Measurements from ENCODE around the gene SH3BP2.

SH3BP2 gene

GRCh38 chr4:2819244-2820215, 26.6 kb downstream of the SH3BP2 start:
- DNase-seq (ENCODE audit: low read depth in 2 of 2) = no peak

- DNase-seq (ENCODE audit: low read depth in 2 of 2) = no peak
Measured at GRCh38 chr4:2820216-2820982, 27.5 kb downstream of the SH3BP2 start.

- DNase-seq (ENCODE audit: low read depth in 2 of 2) = no peak
Measured at GRCh38 chr4:2822461-2823300, 29.8 kb downstream of the SH3BP2 start.

- no peak for DNase-seq (ENCODE audit: low read depth in 2 of 2)
Measured at GRCh38 chr4:2823301-2823670, 30.4 kb downstream of the SH3BP2 start.

- no peak for DNase-seq (ENCODE audit: low read depth in 2 of 2)
Measured at GRCh38 chr4:2823671-2824328, 30.9 kb downstream of the SH3BP2 start.

DNA sequence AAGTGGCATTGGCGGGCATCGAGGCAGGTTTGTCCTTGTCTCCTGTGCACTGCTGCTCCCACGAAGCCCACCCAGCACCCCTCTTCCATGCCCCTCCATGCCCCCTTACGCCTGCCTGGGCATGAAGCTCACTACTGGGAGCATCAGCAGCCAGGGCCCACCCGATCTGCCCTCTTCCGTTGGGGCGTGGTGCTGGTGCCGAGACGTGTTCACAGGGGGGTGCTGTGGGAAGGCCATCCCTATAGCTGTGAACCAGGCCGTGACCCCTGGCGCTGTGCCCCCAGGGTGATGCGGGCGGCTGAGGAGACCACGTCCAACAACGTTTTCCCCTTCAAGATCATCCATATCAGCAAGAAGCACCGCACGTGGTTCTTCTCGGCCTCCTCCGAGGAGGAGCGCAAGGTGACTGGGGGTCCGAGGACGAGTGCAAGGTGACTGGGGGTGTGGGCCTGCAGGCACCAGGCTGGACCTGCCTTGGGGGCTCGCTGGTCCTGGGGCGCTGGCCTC, 31.5 kb downstream of the SH3BP2 start:
- no peak for DNase-seq (ENCODE audit: low read depth in 2 of 2)

DNA sequence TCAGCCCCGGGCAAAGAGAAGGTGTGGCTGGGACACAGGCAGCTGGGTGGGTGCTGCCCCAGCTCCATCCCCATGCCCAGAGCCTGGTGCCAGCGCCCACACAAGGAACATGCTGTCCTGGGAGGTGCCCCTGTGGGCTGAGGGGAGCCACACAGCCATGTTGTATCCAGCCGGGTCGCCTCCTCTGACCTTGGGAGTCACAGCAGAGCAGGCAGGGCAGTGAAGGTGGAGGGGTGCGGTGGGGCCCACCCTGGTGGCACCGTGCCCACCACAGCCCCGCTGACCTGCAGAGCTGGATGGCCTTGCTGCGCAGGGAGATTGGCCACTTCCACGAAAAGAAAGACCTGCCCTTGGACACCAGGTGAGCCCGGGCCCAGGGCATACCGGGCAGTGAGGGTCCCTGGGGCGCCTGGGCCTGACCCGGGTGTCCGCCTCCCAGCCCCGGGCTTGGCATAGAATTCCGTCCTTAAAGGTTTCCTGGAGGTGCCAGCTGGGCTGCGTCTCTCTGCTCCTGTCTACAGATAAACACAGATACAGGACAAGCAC, 32.0 kb downstream of the SH3BP2 start:
- no peak for DNase-seq (ENCODE audit: low read depth in 2 of 2)

- DNase-seq (ENCODE audit: low read depth in 2 of 2) = no peak
Measured at GRCh38 chr4:2825740-2826139, 32.9 kb downstream of the SH3BP2 start.

DNA sequence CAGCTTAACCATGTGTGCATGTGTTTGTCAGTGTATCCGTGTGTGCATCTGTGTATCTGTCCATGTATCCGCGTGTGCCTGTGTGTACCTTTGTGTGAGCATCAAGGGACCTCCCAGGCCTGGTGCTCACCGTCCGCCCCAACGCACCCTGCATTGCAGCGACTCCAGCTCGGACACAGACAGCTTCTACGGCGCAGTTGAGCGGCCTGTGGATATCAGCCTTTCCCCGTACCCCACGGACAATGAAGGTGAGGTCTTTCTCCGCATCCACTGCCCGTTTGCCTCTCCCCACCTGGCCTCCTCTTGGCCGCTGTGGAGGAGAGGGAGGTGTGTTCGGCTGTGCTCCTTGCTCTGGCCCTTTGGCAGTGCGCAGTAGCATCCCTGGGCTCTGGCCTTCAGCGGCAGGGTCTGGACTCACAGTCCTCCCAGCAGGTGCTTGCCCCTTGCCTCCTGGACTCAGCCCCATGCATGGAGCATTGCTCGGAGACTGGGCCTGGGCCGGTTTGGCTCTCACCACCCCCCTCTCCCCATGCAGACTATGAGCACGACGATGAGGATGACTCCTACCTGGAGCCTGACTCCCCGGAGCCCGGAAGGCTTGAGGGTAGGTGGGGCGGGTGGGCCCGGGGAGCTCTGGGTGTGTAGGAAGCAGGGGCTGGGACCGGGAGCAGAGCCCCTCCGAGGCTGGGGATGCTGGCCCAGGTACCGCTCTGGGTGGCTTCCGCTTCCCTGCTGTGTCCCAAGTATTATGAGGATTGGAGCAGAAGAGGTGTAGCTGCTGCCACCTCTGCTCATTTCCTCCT, 34.4 kb downstream of the SH3BP2 start:
- DNase-seq (ENCODE audit: low read depth in 2 of 2) = no peak

DNA sequence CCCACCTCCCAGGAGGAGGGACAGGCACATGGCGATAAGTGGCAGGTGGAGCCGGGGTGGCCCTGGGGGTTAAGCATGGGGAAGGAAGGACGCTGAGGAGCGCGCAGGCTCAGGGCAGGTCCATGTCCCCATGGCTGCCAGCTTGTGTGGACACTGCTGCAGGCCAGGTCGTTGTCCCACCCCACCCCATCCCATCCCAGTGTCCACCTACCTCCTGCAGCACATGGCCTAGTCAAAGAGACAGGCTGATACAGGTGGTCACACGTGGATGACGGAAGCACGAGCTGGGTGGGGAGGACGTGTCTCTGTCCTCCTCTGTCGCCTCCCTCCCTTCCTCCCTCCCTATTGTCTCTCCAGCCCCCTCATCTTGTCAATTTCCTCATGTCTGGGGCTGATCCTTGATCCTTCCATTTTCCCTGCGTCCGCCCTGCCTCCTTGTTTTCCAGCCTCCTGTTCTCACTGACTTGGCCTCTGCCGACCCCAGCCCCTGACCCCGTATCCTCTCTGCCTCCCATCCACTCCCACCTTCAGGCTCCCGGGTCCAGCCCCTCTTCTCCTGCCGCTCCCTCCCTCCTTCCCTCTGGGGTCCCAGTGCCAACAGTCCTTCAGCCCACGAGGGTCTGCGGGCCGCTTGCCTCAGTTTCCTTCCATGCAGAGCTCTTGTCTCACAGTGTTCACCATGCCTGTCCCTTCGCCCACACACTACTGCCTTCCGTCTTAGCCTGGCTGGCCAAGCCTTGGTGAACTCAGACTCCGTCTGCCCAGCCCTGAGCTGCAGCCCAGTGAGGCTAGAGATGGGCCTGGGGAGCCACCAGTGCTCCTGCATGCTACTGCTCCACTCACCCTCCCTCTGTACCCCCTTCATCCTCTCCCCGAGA, 35.2 kb downstream of the SH3BP2 start:
- DNase-seq (ENCODE audit: low read depth in 2 of 2) = no peak

GRCh38 chr4:2828758-2829181, 35.9 kb downstream of the SH3BP2 start:
- DNase-seq (ENCODE audit: low read depth in 2 of 2) = no peak

GRCh38 chr4:2829321-2829932, 36.5 kb downstream of the SH3BP2 start:
- no peak for DNase-seq (ENCODE audit: low read depth in 2 of 2)

DNA sequence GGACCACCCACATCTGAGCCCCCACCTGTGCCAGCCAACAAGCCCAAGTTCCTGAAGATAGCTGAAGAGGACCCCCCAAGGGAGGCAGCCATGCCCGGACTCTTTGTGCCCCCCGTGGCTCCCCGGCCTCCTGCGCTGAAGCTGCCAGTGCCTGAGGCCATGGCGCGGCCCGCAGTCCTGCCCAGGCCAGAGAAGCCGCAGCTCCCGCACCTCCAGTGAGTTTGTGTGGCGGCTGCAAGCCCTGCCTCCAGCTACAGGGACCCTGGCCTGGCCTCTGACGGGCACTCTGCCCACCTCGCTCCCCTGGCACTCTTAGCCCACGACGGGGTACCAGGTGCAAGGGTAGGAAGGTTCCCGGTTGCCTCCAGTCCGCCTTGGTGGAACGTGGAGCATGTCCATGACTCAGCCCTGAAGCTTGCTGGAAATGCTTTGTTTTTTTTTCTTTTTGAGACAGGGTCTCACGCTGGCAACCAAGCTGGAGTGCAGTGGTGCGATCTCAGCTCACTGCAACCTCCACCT, 37.1 kb downstream of the SH3BP2 start:
- DNase-seq (ENCODE audit: low read depth in 2 of 2) = no peak

DNA sequence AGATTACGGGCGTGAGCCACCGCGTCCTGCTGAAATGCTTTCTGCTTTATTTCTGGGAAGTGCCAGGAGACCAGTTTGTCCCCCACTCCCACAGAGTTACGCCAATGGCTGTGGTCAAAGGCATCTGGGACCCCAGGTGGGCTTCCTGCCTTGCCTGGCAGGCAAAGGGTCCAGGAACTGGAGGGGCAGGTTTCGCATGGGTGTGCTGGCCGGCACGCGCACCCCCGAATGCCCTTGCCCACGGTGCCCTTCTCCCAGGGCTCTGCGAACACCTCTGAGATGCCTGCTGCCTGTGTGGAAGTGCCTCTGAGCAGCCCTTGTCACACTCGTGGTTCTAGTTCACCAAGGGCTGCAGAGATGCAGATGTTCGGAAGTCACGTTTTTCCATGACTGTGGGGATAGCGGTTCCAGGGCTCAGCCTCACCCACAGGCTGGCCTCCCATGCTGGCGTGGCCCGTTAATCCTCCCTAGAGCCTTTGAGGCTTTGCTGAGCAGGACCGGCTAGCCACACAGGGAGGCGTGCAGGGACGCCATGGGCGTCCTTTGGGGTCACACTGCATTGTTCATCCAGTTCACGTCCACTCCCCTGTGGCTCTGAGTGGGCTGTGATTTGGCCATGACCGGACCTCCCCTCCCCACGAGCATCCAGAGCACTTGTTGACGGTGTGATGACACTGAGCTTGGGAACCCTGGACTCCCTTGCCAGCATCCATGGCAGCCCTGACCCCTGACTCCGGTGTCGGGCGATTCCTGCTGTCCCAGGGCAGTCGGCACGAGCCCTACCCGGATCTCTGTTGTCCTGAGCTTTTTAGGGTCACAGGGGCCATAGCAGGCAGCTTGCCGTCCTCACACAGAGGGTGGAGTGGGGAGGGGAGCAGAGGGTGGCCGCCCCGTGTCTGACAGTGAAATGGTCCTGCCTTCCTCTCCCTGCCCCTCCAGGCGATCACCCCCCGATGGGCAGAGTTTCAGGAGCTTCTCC, 38.0 kb downstream of the SH3BP2 start:
- no peak for DNase-seq (ENCODE audit: low read depth in 2 of 2)

DNA sequence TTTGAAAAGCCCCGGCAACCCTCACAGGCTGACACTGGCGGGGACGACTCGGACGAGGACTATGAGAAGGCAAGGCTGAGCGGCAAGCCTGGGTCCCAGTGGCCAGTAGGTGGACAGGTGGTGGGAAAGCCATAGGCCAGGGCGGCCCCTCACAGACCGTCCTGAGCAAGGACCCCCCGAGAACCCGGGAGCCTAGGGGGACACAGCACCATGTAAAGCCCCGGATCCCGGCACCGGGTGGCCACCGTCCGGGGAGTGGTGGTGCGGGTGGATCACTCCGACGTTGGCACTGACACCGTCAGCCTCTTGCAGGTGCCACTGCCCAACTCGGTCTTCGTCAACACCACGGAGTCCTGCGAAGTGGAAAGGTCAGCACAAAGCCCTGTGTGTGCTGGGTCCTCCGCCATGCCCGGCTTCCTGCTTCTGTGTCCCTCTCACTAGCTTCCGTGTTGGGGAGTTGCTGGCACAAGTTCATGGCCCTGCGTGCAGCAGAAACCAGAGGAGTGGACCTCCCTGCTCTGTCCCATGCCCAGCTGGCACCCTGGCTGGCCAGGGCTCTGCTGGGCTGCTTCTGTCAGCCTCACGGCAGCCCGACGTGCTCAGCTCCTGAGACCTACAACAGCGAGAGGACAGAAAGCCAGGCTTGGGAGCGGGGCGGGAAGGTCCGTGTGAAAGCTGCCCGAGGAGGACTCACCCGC, 38.9 kb downstream of the SH3BP2 start:
- DNase-seq (ENCODE audit: low read depth in 2 of 2) = no peak

DNA sequence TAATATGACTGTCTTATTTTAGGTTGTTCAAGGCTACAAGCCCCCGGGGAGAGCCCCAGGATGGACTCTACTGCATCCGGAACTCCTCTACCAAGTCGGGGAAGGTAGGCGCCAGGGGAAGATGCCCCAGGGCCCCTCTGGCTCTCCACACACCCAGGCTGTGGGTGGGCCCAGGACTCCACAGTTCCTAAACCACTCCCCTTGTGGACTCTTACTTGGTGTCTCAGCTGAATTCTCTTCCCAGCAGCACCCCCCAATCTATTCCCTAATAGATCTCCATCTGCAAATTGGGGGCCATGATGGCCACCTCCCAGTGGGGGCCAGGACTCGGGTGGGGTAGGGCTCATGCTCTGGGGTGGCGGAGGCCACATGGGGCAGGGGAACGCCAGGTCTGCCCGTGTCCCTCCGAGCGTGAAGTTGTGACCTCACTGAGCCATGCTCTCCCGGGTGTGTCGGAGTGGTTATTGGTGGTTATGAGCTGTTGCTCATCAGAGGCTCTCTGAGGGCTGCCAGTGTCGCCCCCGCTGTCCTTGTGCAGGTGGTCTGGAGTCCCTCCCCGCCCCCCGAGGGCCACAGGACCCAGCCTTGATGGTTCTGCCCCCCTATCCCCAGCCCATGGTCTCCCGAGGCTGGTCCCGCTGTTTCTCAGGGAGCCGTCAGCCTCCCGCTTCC, 39.6 kb downstream of the SH3BP2 start:
- DNase-seq (ENCODE audit: low read depth in 2 of 2) = no peak
